Endothelial cell of umbilical vein (primary cell): ENCODE data around the gene TP73. TPM values are rescaled to one million over a fixed set of nuclear protein-coding genes. Genes with fewer than 3 reads are reported as not detected.
A peak's percentile ranks its signal among the peaks of the same experiment; 100 is the strongest.

Experiments
- BruUV-seq: library from RNA; stranded (reverse); fragments of 400-500 nt; replicated peaks from 2 replicates; lab custom pipeline; 2021; lab: Mats Ljungman, UMichigan
- CTCF ChIA-PET: fragments of 300-600, 350-600 bp; sonication (Branson Sonifier 250); formaldehyde crosslinking; loops from one replicate; lab custom pipeline; 2021; ENCODE audit warnings: antibody characterized with exemption, inconsistent platforms; lab: Charles Lee
- POLR2A ChIA-PET: fragments of 300-600, 350-600 bp; sonication (Branson Sonifier 250); formaldehyde crosslinking; loops from one replicate; lab custom pipeline; 2021; ENCODE audit warnings: antibody characterized with exemption, inconsistent platforms; lab: Charles Lee
- DNase-seq: peaks from one replicate; pipeline ENCODE4 v3.0.0-alpha.2; 2011; ENCODE audit warnings: low read depth, low spot score
- FAIRE-seq: peaks from 2 replicates; lab custom pipeline; 2011; peaks lifted over from hg19 to GRCh38; lab: Jason Lieb, UNC
- H2AFZ ChIP-seq: 2 replicates; pipeline ENCODE4 v1.6.0; 2012; ENCODE audit warnings: low read depth, low read length, control low read depth, inconsistent platforms
- H3K27ac ChIP-seq: 2 replicates; pipeline ENCODE4 v1.5.1; 2011; ENCODE audit warnings: low read depth, mild to moderate bottlenecking, control low read depth, low read length, moderate library complexity; ENCODE audit not compliant: insufficient read depth
- H3K27me3 ChIP-seq, 2 experiments: 2 replicates each; pipeline versions ENCODE4 v1.6.0 to v1.6.1; 2011; ENCODE audit warnings: low read length in 2 of 2, mixed read lengths in 1 of 2; ENCODE audit not compliant: control insufficient read depth in 2 of 2, insufficient read depth in 2 of 2
- H3K36me3 ChIP-seq, 2 experiments: 2 replicates in 1 of 2; 3 replicates in 1 of 2; pipeline ENCODE4 v1.5.1; 2011; ENCODE audit warnings: low read length in 2 of 2, mild to moderate bottlenecking in 1 of 2, moderate library complexity in 1 of 2; ENCODE audit not compliant: control insufficient read depth in 2 of 2, insufficient read depth in 2 of 2; ENCODE audit errors: extremely low read depth in 1 of 2
- H3K4me1 ChIP-seq: 3 replicates; pipeline ENCODE4 v1.5.1; 2011; ENCODE audit warnings: mild to moderate bottlenecking, low read length; ENCODE audit not compliant: control insufficient read depth, insufficient read depth; ENCODE audit errors: extremely low read depth
- H3K4me2 ChIP-seq: 2 replicates; pipeline ENCODE4 v1.6.1; 2011; ENCODE audit warnings: low read length, control low read depth, mixed read lengths; ENCODE audit not compliant: insufficient read depth
- H3K4me3 ChIP-seq, 3 experiments: fragments of 200-600 bp in 1 of 3; sonication (generic), shearing (Covaris generic) in 1 of 3; replicated peaks in 1 of 3; 2 replicates each; pipeline ENCODE4 v1.5.1; 2011 to 2016; ENCODE audit warnings: control low read depth in 3 of 3, low read length in 3 of 3, mild to moderate bottlenecking in 2 of 3, inconsistent platforms in 1 of 3, low read depth in 1 of 3, moderate library complexity in 1 of 3; ENCODE audit not compliant: insufficient read depth in 1 of 3
- H3K79me2 ChIP-seq: 2 replicates; pipeline ENCODE4 v1.6.0; 2012; ENCODE audit warnings: low read length, inconsistent platforms; ENCODE audit not compliant: control insufficient read depth, insufficient read depth
- H3K9ac ChIP-seq: replicated peaks from 2 replicates; pipeline ENCODE3; 2011; ENCODE audit warnings: low read length, control low read depth; ENCODE audit not compliant: insufficient read depth; ENCODE audit errors: extremely low read depth
- H3K9me1 ChIP-seq: replicated peaks from 3 replicates; pipeline ENCODE4 v1.6.0; 2011; ENCODE audit warnings: mild to moderate bottlenecking, low read length; ENCODE audit not compliant: control insufficient read depth, insufficient read depth; ENCODE audit errors: extremely low read depth
- H3K9me3 ChIP-seq: replicated peaks from 2 replicates; pipeline ENCODE4 v1.5.1; 2012; ENCODE audit warnings: low read length, inconsistent platforms; ENCODE audit not compliant: control insufficient read depth, insufficient read depth
- H4K20me1 ChIP-seq: replicated peaks from 2 replicates; pipeline ENCODE3; 2011; ENCODE audit warnings: mild to moderate bottlenecking, low read length; ENCODE audit not compliant: control insufficient read depth, insufficient read depth; ENCODE audit errors: extremely low read depth
- EZH2 ChIP-seq: IDR thresholded peaks from 2 replicates; pipeline ENCODE4 v1.6.1; 2012; ENCODE audit warnings: borderline replicate concordance, low read depth, mild to moderate bottlenecking, moderate library complexity, low read length, inconsistent platforms; ENCODE audit not compliant: severe bottlenecking
- MAX ChIP-seq: IDR thresholded peaks from 2 replicates; pipeline ENCODE4 v1.6.1; 2011; ENCODE audit not compliant: insufficient read depth, insufficient read length
- MYC ChIP-seq: IDR thresholded peaks from one replicate; pipeline ENCODE4 v1.6.1; 2011; ENCODE audit warnings: mild to moderate bottlenecking, low read depth, low read length
- dilution Hi-C: fragments of 300-500 bp; cut with MboI; formaldehyde crosslinking; loops from one replicate; pipeline ENCODE4 v1.15.0; 2019; ENCODE audit warnings: low sequenced_read_pairs; ENCODE audit not compliant: extremely low pct_ligation_motif_present
- intact Hi-C: fragments of 100-400 bp; cut with micrococcal nuclease; formaldehyde crosslinking; loops from one replicate; pipeline ENCODE4 v1.10.0; 2022
- polyA plus RNA-seq, 4 experiments: library from polyadenylated mRNA; depleted of rRNA in 3 of 4; stranded (reverse) in 3 of 4; unstranded in 1 of 4; fragments of >200 nt; gene quantifications; 2 replicates each; pipeline versions ENCODE4 v1.2.1 to v1.2.3, GENCODE V29; 2011 to 2012; ENCODE audit warnings: missing spikeins in 1 of 4
- total RNA-seq: library from RNA; stranded (reverse); gene quantifications from 2 replicates; pipeline ENCODE4 v1.2.3, GENCODE V29; 2021

The TP73 gene
- total and polyA plus RNA-seq, 2 donors (not counting 3 experiments of a cell fraction or from before 2014, with no cell fraction given): 0.03 to 0.15 TPM

DNA sequence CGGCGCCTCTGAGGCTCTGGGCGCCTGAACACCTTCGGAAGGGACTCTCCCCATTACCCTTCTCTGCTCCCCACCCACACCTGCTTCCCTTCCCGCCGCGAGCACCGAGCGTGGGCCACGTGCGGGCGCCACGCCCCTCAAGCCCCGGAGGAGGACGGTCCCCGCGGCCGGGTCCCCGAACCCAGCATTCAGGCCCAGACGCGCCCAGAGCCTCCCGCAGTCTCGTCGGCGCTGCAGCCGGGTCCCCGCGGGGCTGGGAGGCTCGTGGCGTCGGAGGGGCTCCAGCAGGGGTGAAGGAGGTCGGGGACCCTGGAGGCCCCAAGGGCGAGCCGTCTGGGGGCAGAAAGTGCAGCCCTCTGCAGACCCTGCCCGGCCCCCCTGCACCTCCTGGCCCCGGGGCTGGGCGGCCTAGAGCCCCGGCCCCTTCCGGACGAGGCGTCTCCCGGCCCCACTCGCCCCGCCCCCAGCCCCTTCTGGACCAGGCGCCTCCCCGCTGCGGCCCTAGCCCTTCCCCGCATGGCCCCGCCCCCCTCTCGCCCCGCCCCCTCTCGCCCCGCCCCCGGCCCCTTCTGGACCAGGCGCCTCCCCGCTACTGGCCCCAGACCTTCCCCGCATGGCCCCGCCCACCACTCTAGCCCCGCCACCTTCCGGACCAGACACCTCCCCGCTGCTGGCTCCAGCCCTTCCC, 119.9 kb downstream of the TP73 start:
- dilution Hi-C loops: no loop called here
- no peaks in the 10 kb centered on the region for H4K20me1 ChIP-seq
- DNase-seq: peak; percentile 72
- H3K36me3 ChIP-seq: no peaks in the 10 kb centered on the region
- H3K79me2 ChIP-seq: no peaks in the 10 kb centered on the region
- no peak for FAIRE-seq
- intact Hi-C loops: loop anchor here (1.0 to 5.0 kb wide), 3 partner anchors 24 to 130 kb away; partner anchors contain the start of genes C1orf174 and LRRC47
- TF ChIP-seq EZH2 (no peak), MAX (peak; percentile 5)
- no peak overlapping the region for H3K9ac ChIP-seq
- POLR2A ChIA-PET: no interaction called here
- CTCF ChIA-PET: no interaction called here
- H3K4me3 ChIP-seq: peak overlapping the region; percentile 35 to 51 (median 49)
- peaks cover 6% of the 10 kb centered on the region for H3K4me1 ChIP-seq
- H3K9me1 ChIP-seq: no peaks in the 10 kb centered on the region
- H2AFZ ChIP-seq: peak overlapping the region; percentile 90
- H3K4me2 ChIP-seq: peak overlapping the region; percentile 62
- H3K27me3 ChIP-seq: no peaks in the 10 kb centered on the region
- no peaks in the 10 kb centered on the region for H3K9me3 ChIP-seq
- BruUV-seq: no TSS peak
- no peak overlapping the region for H3K27ac ChIP-seq

- FAIRE-seq: no peak
- Histone ChIP-seq H3K4me3 (peak within 1 kb of the TSS; percentile 35 to 51 (median 49)), H3K36me3 (no peaks in the 10 kb centered on the region), H3K9ac (no peak within 1 kb of the TSS), H3K4me2 (peak within 1 kb of the TSS; percentile 62), H3K27ac (no peak within 1 kb of the TSS), H3K9me3 (no peaks in the 10 kb centered on the region), H3K27me3 (no peaks in the 10 kb centered on the region), H3K79me2 (no peaks in the 10 kb centered on the region), H2AFZ (peak within 1 kb of the TSS; percentile 90), H3K4me1 (peaks cover 6% of the 10 kb centered on the region), H3K9me1 (no peaks in the 10 kb centered on the region), H4K20me1 (no peaks in the 10 kb centered on the region)
- ChIA-PET CTCF (interaction anchor here (0.7 kb wide), 1 partner anchor 48 kb away, joined by 4 read pairs; no protein-coding TSS in a partner anchor), POLR2A (no interaction called here)
- intact Hi-C loops: loop anchor here (1.0 to 5.0 kb wide), 3 partner anchors 23 to 129 kb away; partner anchors contain the start of genes C1orf174 and LRRC47
- DNase-seq: no peak
- TF ChIP-seq MYC (no peak), EZH2 (no peak)
- dilution Hi-C loops: no loop called here
- BruUV-seq: no TSS peak
Measured at GRCh38 chr1:3772715-3773571, 120.6 kb downstream of the TP73 start, which contains the start of gene SMIM1. TSS of gene SMIM1 (plus strand) at chr1:3772749. CDS start at chr1:3775374, 2,625 bp downstream.
